Measurements from ENCODE around the gene ANO8.
"Not testable (repeated sequence)": the region's sequence is repeated elsewhere in the genome, so short reads cannot be mapped to it uniquely, and the experiment has no call there.

ANO8 gene

GRCh38 chr19:17334414-17335409, at the start of gene ANO8:
Gene ANO8 (minus strand): TSS chr19:17334855. CDS start chr19:17334670, 185 bp downstream.
- DNase-seq: peak; percentile 93

- no peak for DNase-seq
Observed at GRCh38 chr19:17380426-17381138, 45.9 kb upstream of the ANO8 start.

GRCh38 chr19:17379221-17379631, 44.6 kb upstream of the ANO8 start:
- DNase-seq: no peak

GRCh38 chr19:17378271-17378670, 43.6 kb upstream of the ANO8 start:
- no peak for DNase-seq

- no peak for DNase-seq
Observed at GRCh38 chr19:17376935-17377600, 42.4 kb upstream of the ANO8 start, which contains the start of gene PLVAP. Gene PLVAP (minus strand): TSS chr19:17377342. CDS start chr19:17377288, 54 bp downstream.

GRCh38 chr19:17370026-17370587, 35.5 kb upstream of the ANO8 start:
- DNase-seq: no peak

GRCh38 chr19:17365361-17365760, 30.7 kb upstream of the ANO8 start:
- no peak for DNase-seq

GRCh38 chr19:17363852-17364605, 29.4 kb upstream of the ANO8 start:
- DNase-seq: not testable (repeated sequence)

- DNase-seq: no peak
Observed at GRCh38 chr19:17359905-17360800, 25.5 kb upstream of the ANO8 start.

GRCh38 chr19:17358395-17358794, 23.7 kb upstream of the ANO8 start:
- no peak for DNase-seq

GRCh38 chr19:17357724-17358123, 23.1 kb upstream of the ANO8 start:
- DNase-seq: no peak

GRCh38 chr19:17357078-17357666, 22.5 kb upstream of the ANO8 start:
- DNase-seq: no peak

- DNase-seq: no peak
Observed at GRCh38 chr19:17353386-17353785, 18.7 kb upstream of the ANO8 start.

- DNase-seq: no peak
Observed at GRCh38 chr19:17352608-17353280, 18.1 kb upstream of the ANO8 start.

- DNase-seq: no peak
Observed at GRCh38 chr19:17351815-17352435, 17.3 kb upstream of the ANO8 start.

GRCh38 chr19:17348700-17349099, 14.0 kb upstream of the ANO8 start:
- no peak for DNase-seq

- no peak for DNase-seq
Observed at GRCh38 chr19:17347877-17348276, 13.2 kb upstream of the ANO8 start.

- DNase-seq: no peak
Observed at GRCh38 chr19:17347361-17347760, 12.7 kb upstream of the ANO8 start.

- no peak for DNase-seq
Observed at GRCh38 chr19:17346109-17346671, 11.5 kb upstream of the ANO8 start.
